Measurements from ENCODE around the gene RNF207.

RNF207 gene

DNA sequence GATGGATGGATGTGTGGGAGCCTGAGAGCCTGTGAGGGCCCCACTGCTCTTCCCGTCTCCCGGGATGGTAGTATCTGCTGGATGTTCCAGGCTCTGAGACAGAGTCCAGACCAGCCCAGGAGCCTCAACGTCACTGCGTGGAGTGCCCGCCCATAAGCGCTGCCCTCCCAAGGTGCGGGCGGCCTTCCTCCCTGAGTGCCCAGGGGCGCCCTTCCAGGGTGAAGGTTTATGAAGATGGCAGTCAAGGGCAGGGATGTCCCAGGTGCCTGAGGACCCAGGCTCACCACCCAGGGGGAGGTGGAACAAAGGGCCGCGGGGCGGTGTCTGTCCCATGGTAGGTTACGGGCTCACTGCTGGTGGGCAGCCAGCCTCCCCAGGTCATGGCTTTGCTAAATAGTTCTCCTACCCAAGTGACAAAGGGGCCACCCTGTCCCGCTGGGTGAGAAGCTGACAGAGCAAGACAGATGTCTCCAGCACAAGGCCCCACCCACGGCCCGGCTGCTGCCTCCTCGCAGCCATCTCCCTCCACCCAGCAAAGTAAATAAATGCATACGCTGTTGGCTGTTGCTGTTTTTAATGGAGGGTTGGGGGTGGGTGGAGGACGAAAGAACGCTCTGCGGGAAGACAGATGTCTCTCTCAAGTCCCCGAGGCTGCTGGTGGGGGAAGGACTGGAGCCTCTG lies 63.9 kb downstream of the RNF207 start:
- DNase-seq (ENCODE audit: low read depth) = no peak

DNA sequence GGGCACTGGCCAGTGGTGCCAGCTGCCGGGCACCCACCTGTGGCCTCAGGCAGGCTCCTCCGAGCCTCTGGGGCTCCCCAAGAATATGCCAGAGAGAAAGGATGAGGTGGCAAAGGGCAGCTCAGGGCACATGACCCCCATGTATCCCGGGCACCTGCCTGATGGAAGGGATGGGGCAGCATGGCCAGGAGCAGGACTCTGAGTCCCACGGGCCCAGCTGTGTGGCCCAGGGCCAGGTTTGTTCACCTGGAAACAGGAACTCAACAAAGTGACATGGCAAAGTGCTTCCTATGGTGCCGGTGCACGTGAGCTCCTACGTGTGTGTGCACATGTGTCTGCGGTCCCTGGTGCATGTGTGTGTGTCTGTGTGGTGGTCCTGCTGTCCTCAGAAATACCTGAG lies 64.5 kb downstream of the RNF207 start:
- DNase-seq (ENCODE audit: low read depth) = no peak

Data from stromal cell of bone marrow (primary cell).